Right kidney (tissue), 1 donor: Measurements from ENCODE around the gene RASAL2.

Experiments
- DNase-seq: peaks from one replicate; pipeline ENCODE4 v3.0.0-alpha.2; 2016

RASAL2 gene

DNA sequence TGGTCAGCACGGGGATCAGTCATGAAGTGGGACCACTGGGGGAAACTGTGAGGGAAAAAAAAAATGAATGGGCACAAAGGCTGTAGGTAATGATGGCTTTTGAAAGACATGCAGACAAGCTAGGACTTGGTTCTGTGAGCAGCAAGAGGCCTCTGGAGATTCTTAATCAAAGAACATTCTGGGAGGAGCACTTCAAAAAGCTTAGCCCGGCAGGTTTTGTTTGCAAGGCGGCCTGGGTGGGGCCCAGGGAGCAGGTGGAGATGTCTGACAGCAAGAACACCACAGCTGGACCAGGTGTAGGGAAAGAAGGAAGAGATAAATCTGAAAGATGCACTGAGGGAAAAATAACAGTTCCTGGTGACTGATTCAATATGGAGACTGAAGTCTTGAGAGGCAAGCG lies 425.0 kb downstream of the RASAL2 start:
- DNase-seq: no peak

DNA sequence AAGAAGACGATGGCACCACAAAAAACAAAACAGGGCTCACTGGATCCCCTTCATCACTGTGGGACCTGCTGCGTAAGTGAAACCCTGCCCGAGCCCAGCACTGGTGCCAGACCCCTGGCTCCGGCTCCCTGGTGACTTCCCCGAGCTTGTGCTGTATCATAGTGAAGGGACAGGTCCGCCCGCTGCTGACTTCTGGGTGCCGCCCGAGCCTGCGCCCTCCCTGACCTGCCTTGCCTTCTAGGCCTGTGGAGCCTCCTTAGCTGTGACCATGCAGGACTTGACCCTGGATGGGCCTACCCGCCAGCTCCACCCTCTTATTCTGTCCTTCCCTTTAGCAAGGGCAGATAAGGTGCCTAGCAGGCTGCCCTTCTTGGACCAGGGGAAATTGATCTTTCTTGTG lies 426.9 kb downstream of the RASAL2 start:
- no peak for DNase-seq

GRCh38 chr1:178521241-178521640 lies 427.3 kb downstream of the RASAL2 start:
- DNase-seq: no peak

- DNase-seq: no peak
These were observed 433.2 kb downstream of the RASAL2 start for GRCh38 chr1:178527117-178527516.

GRCh38 chr1:178528228-178528952 lies 434.5 kb downstream of the RASAL2 start:
- no peak for DNase-seq

GRCh38 chr1:178528953-178529335 lies 435.0 kb downstream of the RASAL2 start:
- no peak for DNase-seq

DNA sequence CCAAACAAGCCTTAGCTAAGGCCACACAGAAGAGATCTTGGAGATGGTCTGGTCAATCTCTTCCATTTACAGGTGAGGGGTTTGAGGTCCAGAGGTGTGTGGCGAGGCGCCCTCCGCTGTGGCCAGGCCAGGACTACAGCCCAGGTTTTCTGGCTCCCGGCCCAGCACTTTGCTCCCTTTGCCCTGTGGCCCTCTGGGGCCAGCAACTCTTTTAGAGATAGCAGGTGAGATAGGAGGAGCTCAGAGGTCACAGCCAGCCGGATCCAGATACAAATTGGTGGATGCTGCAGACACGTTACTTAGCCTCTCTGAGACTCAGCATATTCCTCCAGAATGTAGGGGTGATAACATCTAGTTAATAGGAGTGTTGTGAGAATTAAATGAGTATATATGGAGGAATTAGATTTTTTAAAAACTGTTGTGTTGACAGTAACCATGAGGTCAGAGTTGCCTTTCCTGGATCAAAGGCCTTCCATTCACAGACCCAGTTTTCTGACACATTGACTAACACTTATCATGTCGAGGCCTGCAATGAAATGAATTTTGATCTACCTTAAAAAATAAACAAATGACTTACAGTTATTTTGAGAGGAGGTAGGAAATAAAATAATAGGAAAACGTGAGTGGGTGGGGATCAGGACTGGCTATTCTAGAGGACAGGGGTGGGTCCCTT lies 435.6 kb downstream of the RASAL2 start:
- no peak for DNase-seq

- DNase-seq: no peak
These were observed 436.1 kb downstream of the RASAL2 start for GRCh38 chr1:178530037-178530402.

GRCh38 chr1:178530502-178530901 lies 436.6 kb downstream of the RASAL2 start:
- DNase-seq: no peak

DNA sequence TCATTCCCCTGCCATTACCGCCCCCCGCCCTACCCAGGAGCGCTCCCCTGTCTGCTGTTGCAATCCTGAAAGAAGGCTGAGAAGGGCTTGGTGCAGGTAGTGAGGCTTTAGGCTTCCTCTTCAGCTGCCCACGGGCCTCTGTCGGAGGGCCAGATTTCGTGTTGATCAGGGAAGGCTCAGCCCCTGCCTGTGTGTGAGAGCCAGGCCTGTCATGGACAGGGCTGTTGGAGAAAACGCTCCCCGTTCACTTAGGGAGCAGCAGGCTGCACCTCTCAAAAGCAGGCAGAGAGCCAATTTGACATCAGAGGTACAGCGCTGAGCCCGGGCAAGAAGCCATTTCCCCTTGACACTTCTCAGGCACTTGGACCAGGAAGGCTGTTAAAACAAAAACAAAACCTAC lies 438.0 kb downstream of the RASAL2 start:
- DNase-seq: no peak

DNA sequence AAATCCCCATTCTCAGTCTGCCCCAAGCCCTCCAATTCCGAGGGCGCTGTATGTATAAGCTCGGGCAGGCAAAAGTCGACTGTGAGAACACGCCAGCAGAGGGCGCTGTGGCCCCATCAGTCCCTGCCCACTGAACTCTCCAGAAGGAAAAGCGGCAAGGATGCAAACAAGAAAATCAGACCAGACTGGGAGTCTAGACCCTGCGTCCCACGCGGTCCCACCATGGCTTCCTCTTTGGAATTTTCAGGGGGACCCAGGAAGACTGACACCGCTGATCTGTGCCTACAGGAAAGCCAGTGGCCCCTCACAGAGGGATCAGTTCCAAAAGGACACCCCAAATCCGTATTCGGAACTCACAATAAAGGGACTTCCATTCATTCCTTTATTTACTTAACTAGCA lies 438.5 kb downstream of the RASAL2 start:
- peak; percentile 65 for DNase-seq

- DNase-seq: no peak
These were observed 439.4 kb downstream of the RASAL2 start for GRCh38 chr1:178533121-178533946.
